Gastrocnemius medialis (tissue), 4 donors: ENCODE measurements around the gene PPP3CA. TPM values are rescaled to one million over a fixed set of nuclear protein-coding genes. Genes with fewer than 3 reads are reported as not detected.

Source experiments
- ATAC-seq, 2 donors: fragments of 150-250 bp; one replicate each; pipeline ENCODE4 v1.9.1; 2016
- DNase-seq, 2 donors: peaks; one replicate each; pipeline ENCODE4 v3.0.0-alpha.2; 2019
- H3K27ac ChIP-seq, 4 donors: fragments of 200-600 bp; sonication (generic); 1 replicate in 1 of 4; 2 replicates in 3 of 4; pipeline ENCODE4 v1.5.1; 2016 to 2018; ENCODE audit warnings: mild to moderate bottlenecking in 2 of 4, moderate library complexity in 1 of 4
- H3K27me3 ChIP-seq, 3 donors: fragments of 200-600 bp; sonication (generic) in 2 of 3; 1 replicate in 1 of 3; 2 replicates in 2 of 3; pipeline versions ENCODE4 v1.5.1 to v1.6.0; 2016 to 2019; ENCODE audit warnings: mild to moderate bottlenecking in 1 of 3, moderate library complexity in 1 of 3
- H3K36me3 ChIP-seq, 2 donors: fragments of 200-600 bp; sonication (generic) in 1 of 2; one replicate each; pipeline ENCODE4 v1.5.1; 2017 to 2018
- H3K4me1 ChIP-seq, 2 donors: fragments of 200-600 bp; sonication (generic) in 1 of 2; one replicate each; pipeline ENCODE4 v1.5.1; 2016 to 2017; ENCODE audit warnings: mild to moderate bottlenecking in 2 of 2
- H3K4me3 ChIP-seq, 4 donors: fragments of 200-600 bp; sonication (generic) in 3 of 4; 1 replicate in 1 of 4; 2 replicates in 3 of 4; pipeline ENCODE4 v1.5.1; 2016 to 2019; ENCODE audit warnings: mild to moderate bottlenecking in 2 of 4
- H3K9me3 ChIP-seq, 3 donors: fragments of 200-600 bp; sonication (generic) in 2 of 3; 1 replicate in 1 of 3; 2 replicates in 2 of 3; pipeline ENCODE4 v1.5.1; 2016 to 2019
- CTCF ChIP-seq, 5 experiments: fragments of 450-650 bp in 3 of 5; fragments of 200-600 bp in 2 of 5; sonication (generic) in 2 of 5; IDR thresholded peaks in 4 of 5; conservative IDR thresholded peaks in 1 of 5; 1 replicate in 4 of 5; 2 replicates in 1 of 5; pipeline ENCODE4 v1.5.1; 2016 to 2019; ENCODE audit warnings: antibody characterized with exemption in 5 of 5, mild to moderate bottlenecking in 3 of 5, moderate library complexity in 3 of 5
- POLR2A ChIP-seq, 2 donors: fragments of 450-650 bp; IDR thresholded peaks; one replicate each; pipeline ENCODE4 v1.6.1; 2017; ENCODE audit warnings: antibody characterized with exemption in 2 of 2, mild to moderate bottlenecking in 2 of 2, moderate library complexity in 2 of 2
- in situ Hi-C, 4 donors: fragments of 200-750 bp; cut with MboI; loops; one replicate each; pipeline versions ENCODE4 v1.15.0 to v1.8.0; 2017; ENCODE audit warnings: low sequenced_read_pairs in 4 of 4
- intact Hi-C: fragments of 100-400 bp; cut with DNase I; formaldehyde crosslinking; loops from one replicate; pipeline ENCODE4 v1.15.1; 2023; ENCODE audit warnings: low total_unique reads
- total RNA-seq, 4 donors: library from RNA; depleted of rRNA; stranded (reverse); fragments of >200 nt; gene quantifications; one replicate each; pipeline versions ENCODE4 v1.1.0 to v1.2.3, GENCODE V29; 2016

The PPP3CA gene
- total RNA-seq, 4 donors from 2014 or later: 25.1 to 30.3 (median 26.7) TPM

- intact Hi-C loops: no loop called here
- H3K4me3 ChIP-seq: no peak overlapping the region
- TF ChIP-seq POLR2A (IDR thresholded peaks at IDR 0.05) (no peak), CTCF (IDR thresholded peaks at IDR 0.05 in 4 of 5, conservative IDR thresholded peaks at IDR 0.05 in 1 of 5) (no peak)
- no peaks in the 10 kb centered on the region for H3K27me3 ChIP-seq
- no peak overlapping the region for H3K27ac ChIP-seq
- H3K4me1 ChIP-seq: no peaks in the 10 kb centered on the region
- DNase-seq (no peak), ATAC-seq (no peak)
- H3K9me3 ChIP-seq: no peaks in the 10 kb centered on the region
- in situ Hi-C loops: no loop called here
- no peaks in the 10 kb centered on the region for H3K36me3 ChIP-seq
These were observed 10.4 kb upstream of the PPP3CA start for GRCh38 chr4:101357751-101358150.

- no peak for ATAC-seq
- Histone ChIP-seq H3K9me3 (no peaks in the 10 kb centered on the region), H3K4me1 (no peaks in the 10 kb centered on the region), H3K27me3 (no peaks in the 10 kb centered on the region), H3K4me3 (no peak overlapping the region), H3K27ac (no peak overlapping the region), H3K36me3 (no peaks in the 10 kb centered on the region)
- no peak for TF ChIP-seq CTCF (IDR thresholded peaks at IDR 0.05 in 4 of 5, conservative IDR thresholded peaks at IDR 0.05 in 1 of 5)
- in situ Hi-C loops: no loop called here
- no peak for DNase-seq
- intact Hi-C loops: no loop called here
These were observed 9.6 kb upstream of the PPP3CA start for GRCh38 chr4:101356928-101357327.

GRCh38 chr4:101355767-101356702 is 8.7 kb upstream of the PPP3CA start:
- no peak for DNase-seq
- Histone ChIP-seq H3K4me1 (no peaks in the 10 kb centered on the region), H3K27ac (no peak overlapping the region), H3K27me3 (no peaks in the 10 kb centered on the region), H3K9me3 (no peaks in the 10 kb centered on the region), H3K4me3 (no peak overlapping the region), H3K36me3 (no peaks in the 10 kb centered on the region)
- no peak for ATAC-seq
- in situ Hi-C loops: no loop called here
- intact Hi-C loops: no loop called here
- TF ChIP-seq POLR2A (IDR thresholded peaks at IDR 0.05) (no peak), CTCF (IDR thresholded peaks at IDR 0.05 in 4 of 5, conservative IDR thresholded peaks at IDR 0.05 in 1 of 5) (no peak)

GRCh38 chr4:101355246-101355645 is 7.9 kb upstream of the PPP3CA start:
- DNase-seq (no peak), ATAC-seq (no peak)
- Histone ChIP-seq H3K36me3 (no peaks in the 10 kb centered on the region), H3K4me3 (no peak overlapping the region), H3K27ac (no peak overlapping the region), H3K9me3 (no peaks in the 10 kb centered on the region), H3K4me1 (no peaks in the 10 kb centered on the region), H3K27me3 (no peaks in the 10 kb centered on the region)
- in situ Hi-C loops (no loop called here), intact Hi-C loops (no loop called here)
- TF ChIP-seq CTCF (IDR thresholded peaks at IDR 0.05 in 4 of 5, conservative IDR thresholded peaks at IDR 0.05 in 1 of 5): no peak
- TF ChIP-seq POLR2A (IDR thresholded peaks at IDR 0.05): no peak
